ENCODE data around the gene GALNT12.
A peak's percentile ranks its signal among the peaks of the same experiment; 100 is the strongest.

The GALNT12 gene

DNA sequence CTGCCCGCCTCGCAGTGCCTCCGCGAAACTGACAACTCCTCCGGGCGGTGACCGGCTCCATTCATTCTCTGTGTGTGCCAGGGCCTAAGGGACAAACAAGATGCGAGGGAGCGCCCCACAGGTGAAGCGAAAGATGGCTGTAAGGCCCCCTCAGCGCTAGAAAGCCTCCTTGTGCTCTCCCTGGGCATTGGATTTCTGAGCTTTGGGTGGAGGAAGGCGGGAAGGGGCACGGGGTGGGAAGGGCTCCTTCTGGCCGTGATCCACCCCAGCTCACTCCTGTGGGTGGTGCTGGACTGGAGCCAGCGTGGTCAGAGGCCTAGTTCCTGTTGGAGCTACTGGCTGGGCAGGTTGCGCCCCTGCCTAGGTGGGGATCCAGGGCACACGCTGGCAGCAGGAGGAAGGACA, 943 bp downstream of the GALNT12 start:
- Histone ChIP-seq H3K4me2 (ENCODE audit: low read length) (peak overlapping the region; percentile 89), H3K27me3 (ENCODE audit: control insufficient read depth, insufficient read depth, low read length) (peaks cover 58% of the 10 kb centered on the region), H3K9me3 (replicated peaks; ENCODE audit: low read length) (no peaks in the 10 kb centered on the region), H3K4me3 (ENCODE audit: low read length) (no peak overlapping the region), H3K9ac (ENCODE audit: low read depth, low read length) (no peak overlapping the region), H3K36me3 (ENCODE audit: insufficient read depth, low read length) (no peaks in the 10 kb centered on the region), H3K4me1 (ENCODE audit: control insufficient read depth, insufficient read depth, low read length) (peaks cover 22% of the 10 kb centered on the region)

DNA sequence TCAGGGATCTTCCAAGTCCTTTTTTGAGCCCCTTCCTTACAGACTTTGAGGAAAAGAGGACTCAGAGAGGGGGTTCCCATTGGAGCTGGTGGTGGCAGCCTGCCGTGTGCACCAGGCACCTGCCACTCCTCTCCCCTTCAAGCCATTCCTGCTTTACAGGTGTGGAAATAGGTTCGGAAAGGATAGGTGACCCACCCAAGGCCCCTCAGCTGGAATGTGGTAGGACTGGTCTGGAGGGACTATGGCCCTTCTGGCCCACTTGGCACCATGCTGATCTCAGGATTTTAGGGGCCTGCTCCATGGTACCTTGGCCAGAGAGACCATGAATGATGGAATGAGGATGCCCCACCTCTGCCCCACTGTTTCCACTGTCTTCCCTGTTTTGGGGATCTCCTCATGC, 1.4 kb downstream of the GALNT12 start:
- H3K4me3 ChIP-seq (ENCODE audit: low read length) = no peak overlapping the region
- H3K9me3 ChIP-seq (replicated peaks; ENCODE audit: low read length) = no peaks in the 10 kb centered on the region
- no peaks in the 10 kb centered on the region for H3K36me3 ChIP-seq (ENCODE audit: insufficient read depth, low read length)
- no peak overlapping the region for H3K9ac ChIP-seq (ENCODE audit: low read depth, low read length)
- H3K4me2 ChIP-seq (ENCODE audit: low read length) = no peak overlapping the region
- H3K27me3 ChIP-seq (ENCODE audit: control insufficient read depth, insufficient read depth, low read length) = peaks cover 54% of the 10 kb centered on the region
- H3K4me1 ChIP-seq (ENCODE audit: control insufficient read depth, insufficient read depth, low read length) = peaks cover 22% of the 10 kb centered on the region

DNA sequence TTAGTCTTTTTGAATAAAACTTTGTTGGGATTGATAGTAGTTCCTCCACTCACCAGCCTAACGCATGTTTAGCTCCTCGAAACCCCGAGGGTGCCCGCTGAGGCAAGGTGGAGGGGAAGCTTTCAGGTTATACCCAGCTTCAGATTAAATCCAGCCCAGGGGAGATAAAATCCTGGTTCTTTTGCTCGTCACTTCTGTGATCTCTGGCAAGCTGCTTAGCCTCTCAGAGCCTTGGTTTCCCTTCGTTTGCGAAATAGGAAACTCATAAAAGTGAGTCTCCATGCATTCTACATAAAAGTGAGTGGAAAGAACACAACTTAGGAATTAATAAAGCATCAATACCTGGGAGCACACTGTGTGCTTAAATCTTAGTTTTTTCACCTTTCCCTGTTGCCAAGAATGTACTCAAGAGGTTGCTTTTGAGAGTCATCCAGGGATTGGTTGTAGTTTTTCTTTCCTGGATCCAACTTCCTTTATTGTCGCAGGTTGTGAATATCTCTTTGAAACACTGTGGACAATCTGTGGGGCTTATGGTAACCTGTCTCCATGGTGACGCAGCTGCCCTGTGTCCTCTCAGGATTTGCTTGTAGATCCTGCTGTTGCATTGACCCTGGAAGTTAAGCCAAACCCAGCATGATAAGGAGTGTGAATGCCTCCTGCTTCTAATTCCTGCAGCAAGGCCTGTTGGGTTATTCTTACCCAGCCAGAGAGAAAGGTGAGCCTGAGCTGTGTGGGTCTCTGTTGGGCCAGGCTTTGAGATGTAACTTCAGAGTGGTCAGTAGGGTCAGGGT, 2.0 kb downstream of the GALNT12 start:
- H3K4me1 ChIP-seq (ENCODE audit: control insufficient read depth, insufficient read depth, low read length) = peaks cover 22% of the 10 kb centered on the region
- H3K9me3 ChIP-seq (replicated peaks; ENCODE audit: low read length) = no peaks in the 10 kb centered on the region
- H3K4me2 ChIP-seq (ENCODE audit: low read length) = no peak overlapping the region
- no peaks in the 10 kb centered on the region for H3K36me3 ChIP-seq (ENCODE audit: insufficient read depth, low read length)
- peaks cover 48% of the 10 kb centered on the region for H3K27me3 ChIP-seq (ENCODE audit: control insufficient read depth, insufficient read depth, low read length)
- no peak overlapping the region for H3K4me3 ChIP-seq (ENCODE audit: low read length)
- H3K9ac ChIP-seq (ENCODE audit: low read depth, low read length) = no peak overlapping the region

DNA sequence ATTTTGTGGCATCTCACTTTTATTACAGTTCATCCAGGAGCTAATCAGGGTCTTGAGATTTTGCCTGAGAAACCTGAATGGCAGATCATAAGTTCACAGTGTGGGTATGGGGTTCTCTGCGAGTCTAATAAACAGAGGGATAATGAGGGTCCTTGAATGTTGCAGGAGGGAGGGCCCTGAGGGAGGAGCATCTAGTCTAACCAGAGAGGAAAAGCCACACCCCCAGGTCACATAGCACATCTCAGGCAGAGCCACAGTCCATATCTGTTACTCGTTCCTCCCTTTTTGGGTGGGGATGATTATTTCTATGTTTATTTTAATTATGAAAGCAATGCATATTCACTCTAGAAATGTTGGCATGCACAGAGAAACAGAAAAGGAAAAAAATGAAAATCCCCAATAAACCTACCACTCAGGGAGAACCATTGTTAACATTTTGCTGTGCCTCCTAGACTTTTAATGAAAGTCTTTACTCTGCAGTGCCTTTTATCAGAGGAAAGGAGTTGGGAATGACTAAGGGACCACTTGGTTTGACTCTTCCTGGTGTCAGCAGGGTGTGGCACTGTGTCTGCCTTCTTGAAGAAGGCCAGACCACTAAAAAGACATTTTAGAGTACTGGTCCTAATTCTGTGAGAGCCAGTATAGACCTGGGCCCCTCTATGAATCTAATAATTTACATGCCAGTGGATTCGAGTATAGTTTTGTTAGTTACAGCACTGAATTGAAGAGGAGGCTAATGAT, 2.8 kb downstream of the GALNT12 start:
- Histone ChIP-seq H3K4me1 (ENCODE audit: control insufficient read depth, insufficient read depth, low read length) (peaks cover 22% of the 10 kb centered on the region), H3K9me3 (replicated peaks; ENCODE audit: low read length) (no peaks in the 10 kb centered on the region), H3K4me2 (ENCODE audit: low read length) (no peak overlapping the region), H3K4me3 (ENCODE audit: low read length) (no peak overlapping the region), H3K27me3 (ENCODE audit: control insufficient read depth, insufficient read depth, low read length) (peaks cover 44% of the 10 kb centered on the region), H3K36me3 (ENCODE audit: insufficient read depth, low read length) (no peaks in the 10 kb centered on the region), H3K9ac (ENCODE audit: low read depth, low read length) (no peak overlapping the region)

DNA sequence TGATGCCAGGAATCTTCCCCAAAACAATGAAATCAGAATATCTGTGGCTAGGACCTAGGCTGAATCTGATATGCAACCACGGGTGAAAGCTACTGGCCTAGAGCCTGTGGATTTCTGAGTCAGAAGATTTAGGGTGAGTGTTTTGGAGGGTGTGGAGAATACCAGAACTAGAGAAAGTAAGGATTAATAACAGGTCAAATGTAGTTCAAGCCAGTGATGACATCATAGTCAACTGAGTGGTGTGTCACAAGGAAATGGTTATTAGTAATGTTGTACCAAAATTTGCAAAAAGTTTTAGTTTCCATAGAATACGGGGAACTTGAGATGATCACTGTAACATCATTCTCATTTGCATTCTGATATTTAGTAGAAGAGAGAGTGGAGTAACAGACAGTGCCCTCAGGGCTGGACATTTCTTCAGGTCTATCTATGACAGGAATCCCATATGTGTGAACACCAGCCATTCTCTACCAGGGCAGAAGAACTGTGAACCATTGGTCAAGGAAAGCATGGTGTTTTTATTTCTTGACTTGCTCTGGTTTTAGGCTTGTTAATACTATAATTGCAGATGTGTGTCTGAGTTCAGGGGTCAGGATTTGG, 3.7 kb downstream of the GALNT12 start:
- H3K27me3 ChIP-seq (ENCODE audit: control insufficient read depth, insufficient read depth, low read length) = peaks cover 36% of the 10 kb centered on the region
- peaks cover 22% of the 10 kb centered on the region for H3K4me1 ChIP-seq (ENCODE audit: control insufficient read depth, insufficient read depth, low read length)
- H3K36me3 ChIP-seq (ENCODE audit: insufficient read depth, low read length) = no peaks in the 10 kb centered on the region
- no peak overlapping the region for H3K4me3 ChIP-seq (ENCODE audit: low read length)
- peak overlapping the region; percentile 20 for H3K4me2 ChIP-seq (ENCODE audit: low read length)
- no peaks in the 10 kb centered on the region for H3K9me3 ChIP-seq (replicated peaks; ENCODE audit: low read length)
- no peak overlapping the region for H3K9ac ChIP-seq (ENCODE audit: low read depth, low read length)

DNA sequence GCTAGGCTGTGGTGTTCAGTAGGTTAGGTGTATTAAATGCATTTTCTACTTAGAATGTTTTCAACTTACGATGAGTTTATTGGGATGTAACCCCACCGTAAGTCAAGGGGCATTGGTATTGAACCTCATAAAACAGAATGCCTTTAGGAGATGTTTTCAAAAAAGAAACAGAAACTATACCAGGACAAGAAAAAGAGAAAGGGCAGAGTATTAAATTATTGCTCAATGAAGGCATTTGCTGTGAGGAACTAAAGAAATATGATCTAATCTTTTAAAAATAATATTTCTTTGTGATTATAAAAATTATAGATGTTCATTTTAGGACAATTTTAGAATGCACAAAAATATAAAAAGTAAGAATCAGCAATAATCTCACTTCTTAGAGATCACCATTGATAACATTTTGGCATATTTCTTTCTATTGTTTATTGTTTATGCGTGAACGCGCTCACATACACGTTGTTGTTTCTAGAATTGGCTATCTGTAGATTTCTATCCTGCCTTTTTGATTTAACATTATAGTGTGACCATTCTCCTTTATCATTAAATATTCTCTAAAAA, 8.0 kb downstream of the GALNT12 start:
- Histone ChIP-seq H3K9ac (ENCODE audit: low read depth, low read length) (no peak overlapping the region), H3K4me1 (ENCODE audit: control insufficient read depth, insufficient read depth, low read length) (peaks cover 8% of the 10 kb centered on the region), H3K4me2 (ENCODE audit: low read length) (no peak overlapping the region), H3K9me3 (replicated peaks; ENCODE audit: low read length) (no peaks in the 10 kb centered on the region), H3K36me3 (ENCODE audit: insufficient read depth, low read length) (no peaks in the 10 kb centered on the region), H3K4me3 (ENCODE audit: low read length) (no peak overlapping the region), H3K27me3 (ENCODE audit: control insufficient read depth, insufficient read depth, low read length) (peaks cover 11% of the 10 kb centered on the region)

DNA sequence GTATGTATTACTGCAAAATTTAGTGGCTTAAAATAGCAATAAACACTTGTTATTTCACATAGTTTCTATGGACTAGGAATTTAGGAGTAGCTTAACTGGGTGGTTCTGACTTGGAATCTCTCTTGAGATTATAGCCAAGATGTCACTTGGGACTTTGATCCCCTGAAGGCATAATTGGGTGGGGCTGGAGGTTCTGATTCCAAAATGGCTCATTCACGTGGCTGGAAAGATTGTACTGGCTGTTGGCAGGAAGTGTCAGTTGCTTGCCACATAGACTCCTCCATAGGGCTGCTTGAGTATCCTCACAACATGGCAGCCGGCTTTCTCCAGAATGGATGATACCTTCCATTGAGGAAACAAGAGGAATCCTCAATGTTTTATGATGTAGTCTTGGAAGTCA, 11.3 kb downstream of the GALNT12 start:
- H3K4me3 ChIP-seq (ENCODE audit: low read length) = no peak overlapping the region
- no peaks in the 10 kb centered on the region for H3K9me3 ChIP-seq (replicated peaks; ENCODE audit: low read length)
- H3K27me3 ChIP-seq (ENCODE audit: control insufficient read depth, insufficient read depth, low read length) = peaks cover 14% of the 10 kb centered on the region
- H3K36me3 ChIP-seq (ENCODE audit: insufficient read depth, low read length) = no peaks in the 10 kb centered on the region
- H3K9ac ChIP-seq (ENCODE audit: low read depth, low read length) = no peak overlapping the region
- H3K4me1 ChIP-seq (ENCODE audit: control insufficient read depth, insufficient read depth, low read length) = no peaks in the 10 kb centered on the region
- H3K4me2 ChIP-seq (ENCODE audit: low read length) = no peak overlapping the region

DNA sequence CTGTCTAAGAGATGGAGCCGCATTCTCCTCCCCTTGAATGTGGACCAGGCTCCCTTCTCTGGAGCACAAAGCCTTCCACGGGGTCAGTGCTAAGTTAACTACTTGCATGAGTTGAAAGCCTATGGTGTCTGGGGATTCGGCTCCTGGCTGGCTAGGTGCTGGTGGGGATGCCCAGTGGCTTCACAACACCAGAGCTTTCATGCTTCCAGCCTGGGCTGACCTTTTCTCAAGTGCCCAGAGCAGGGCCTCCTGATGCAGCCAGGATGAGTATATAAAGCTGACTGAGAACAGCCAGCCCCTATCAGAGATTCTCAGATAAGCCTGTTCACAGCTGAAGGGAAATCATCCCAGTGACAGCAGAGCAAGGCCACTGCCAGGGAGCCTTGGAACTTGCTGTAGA, 11.8 kb downstream of the GALNT12 start:
- Histone ChIP-seq H3K9ac (ENCODE audit: low read depth, low read length) (no peak overlapping the region), H3K4me2 (ENCODE audit: low read length) (no peak overlapping the region), H3K4me1 (ENCODE audit: control insufficient read depth, insufficient read depth, low read length) (no peaks in the 10 kb centered on the region)

DNA sequence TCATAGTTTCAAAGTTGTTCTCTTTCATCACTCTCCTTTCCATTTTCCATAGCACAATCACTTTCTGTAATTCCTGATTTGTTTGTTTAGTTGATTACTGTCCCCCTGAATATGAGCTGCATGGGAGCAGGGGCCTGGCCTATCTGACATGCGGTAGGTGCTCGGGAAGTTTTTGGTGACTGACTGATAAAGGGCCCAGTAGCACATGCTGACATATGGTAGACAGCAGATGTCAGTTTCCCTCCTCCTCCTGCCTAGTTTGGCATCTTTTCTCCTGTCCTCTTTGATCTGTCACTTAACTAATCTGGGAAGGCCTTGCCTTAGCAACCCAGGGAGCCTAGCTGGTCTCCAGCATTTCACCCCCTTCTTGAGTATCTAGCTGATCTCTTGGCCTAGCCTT, 14.4 kb downstream of the GALNT12 start:
- no peaks in the 10 kb centered on the region for H3K36me3 ChIP-seq (ENCODE audit: insufficient read depth, low read length)
- no peaks in the 10 kb centered on the region for H3K9me3 ChIP-seq (replicated peaks; ENCODE audit: low read length)
- no peak overlapping the region for H3K4me2 ChIP-seq (ENCODE audit: low read length)
- no peaks in the 10 kb centered on the region for H3K4me1 ChIP-seq (ENCODE audit: control insufficient read depth, insufficient read depth, low read length)
- no peak overlapping the region for H3K9ac ChIP-seq (ENCODE audit: low read depth, low read length)
- no peak overlapping the region for H3K4me3 ChIP-seq (ENCODE audit: low read length)
- H3K27me3 ChIP-seq (ENCODE audit: control insufficient read depth, insufficient read depth, low read length) = peaks cover 16% of the 10 kb centered on the region

More for the DNA sequence above, 11.8 kb downstream of the GALNT12 start:
- Histone ChIP-seq H3K4me3 (ENCODE audit: low read length) (no peak overlapping the region), H3K9me3 (replicated peaks; ENCODE audit: low read length) (no peaks in the 10 kb centered on the region), H3K36me3 (ENCODE audit: insufficient read depth, low read length) (no peaks in the 10 kb centered on the region), H3K27me3 (ENCODE audit: control insufficient read depth, insufficient read depth, low read length) (peaks cover 14% of the 10 kb centered on the region)

DNA sequence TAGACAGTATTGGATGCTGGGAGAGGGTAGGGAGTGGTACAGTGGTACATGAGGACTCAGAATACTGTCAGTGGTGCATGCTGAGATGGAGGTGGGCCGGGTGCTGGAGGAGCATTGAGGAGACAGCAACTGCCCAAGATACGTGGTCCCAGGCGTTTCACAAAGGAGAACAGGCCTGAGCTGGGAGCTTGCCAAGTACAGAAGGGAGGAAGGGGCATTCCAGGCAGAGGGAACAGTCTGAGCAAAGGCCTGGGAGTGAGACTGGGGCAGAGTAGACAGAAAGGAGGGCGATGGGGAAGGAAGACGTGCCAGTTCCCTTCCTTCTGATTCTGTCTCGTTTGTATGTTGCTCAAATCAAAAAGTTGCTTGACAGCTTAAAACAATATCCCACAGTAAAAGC, 15.2 kb downstream of the GALNT12 start:
- Histone ChIP-seq H3K9me3 (replicated peaks; ENCODE audit: low read length) (no peaks in the 10 kb centered on the region), H3K27me3 (ENCODE audit: control insufficient read depth, insufficient read depth, low read length) (peaks cover 25% of the 10 kb centered on the region), H3K4me3 (ENCODE audit: low read length) (no peak overlapping the region), H3K36me3 (ENCODE audit: insufficient read depth, low read length) (no peaks in the 10 kb centered on the region), H3K4me1 (ENCODE audit: control insufficient read depth, insufficient read depth, low read length) (no peaks in the 10 kb centered on the region), H3K4me2 (ENCODE audit: low read length) (no peak overlapping the region), H3K9ac (ENCODE audit: low read depth, low read length) (no peak overlapping the region)

DNA sequence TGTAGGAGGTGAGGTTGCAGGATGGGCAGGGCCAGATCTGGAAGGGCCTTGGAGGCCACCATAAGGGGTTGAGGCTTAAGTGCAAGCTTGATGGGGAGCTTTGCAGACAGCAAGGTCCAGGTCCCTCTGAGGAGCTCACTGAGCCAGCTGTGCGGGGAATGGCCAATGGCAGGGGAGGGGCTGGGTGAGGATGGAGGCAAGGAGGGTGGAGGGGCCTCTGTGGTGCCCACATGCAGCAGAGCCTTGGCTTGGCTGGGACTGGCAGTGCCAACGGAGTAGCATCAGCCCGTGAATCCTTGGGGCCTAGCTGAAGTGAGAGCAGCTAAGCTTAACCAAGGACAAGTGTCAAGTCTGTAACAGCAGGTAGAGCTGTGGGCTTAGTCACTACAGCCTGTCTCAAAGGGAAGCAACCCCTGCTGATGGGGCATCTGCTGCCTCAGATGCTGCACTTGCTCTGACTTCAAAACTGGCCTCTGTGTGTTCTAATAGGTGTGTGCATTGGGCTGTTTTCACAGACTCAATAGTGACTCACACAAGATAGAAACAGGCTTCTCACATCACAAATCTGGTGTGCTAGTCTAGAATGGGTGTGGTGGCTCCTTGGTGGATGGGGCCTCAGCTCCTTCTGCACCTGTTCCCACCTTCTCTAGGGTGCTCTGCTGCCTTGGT, 16.3 kb downstream of the GALNT12 start:
- H3K27me3 ChIP-seq (ENCODE audit: control insufficient read depth, insufficient read depth, low read length) = peaks cover 30% of the 10 kb centered on the region
- H3K9ac ChIP-seq (ENCODE audit: low read depth, low read length) = no peak overlapping the region
- no peak overlapping the region for H3K4me3 ChIP-seq (ENCODE audit: low read length)
- H3K36me3 ChIP-seq (ENCODE audit: insufficient read depth, low read length) = no peaks in the 10 kb centered on the region
- no peaks in the 10 kb centered on the region for H3K9me3 ChIP-seq (replicated peaks; ENCODE audit: low read length)
- no peak overlapping the region for H3K4me2 ChIP-seq (ENCODE audit: low read length)
- no peaks in the 10 kb centered on the region for H3K4me1 ChIP-seq (ENCODE audit: control insufficient read depth, insufficient read depth, low read length)

Measured in skeletal muscle satellite cell (primary cell).